HCT116 (cell line): Measurements from ENCODE around the gene CHST1. TPM values are rescaled to one million over a fixed set of nuclear protein-coding genes. Genes with fewer than 3 reads are reported as not detected.

Experiments used
- ATAC-seq: fragments of 200-7000 bp; cut with Tn5 transposase; 2 replicates; pipeline ENCODE4 v1.9.1; 2020; ENCODE audit warnings: mild to moderate bottlenecking, moderate library complexity
- BruUV-seq: library from RNA; stranded (reverse); fragments of 400-500 nt; replicated peaks from 2 replicates; lab custom pipeline; 2021; lab: Mats Ljungman, UMichigan
- CTCF ChIA-PET: fragments of 300-600 bp; sonication (Branson Sonifier 250); formaldehyde crosslinking; loops from one replicate; lab custom pipeline; 2021; ENCODE audit warnings: antibody characterized with exemption; lab: Charles Lee
- POLR2A ChIA-PET: fragments of 300-600, 350-600 bp; sonication (Branson Sonifier 250); formaldehyde crosslinking; loops from one replicate; lab custom pipeline; 2021; ENCODE audit warnings: antibody characterized with exemption; lab: Charles Lee
- RAD21 ChIA-PET, 2 experiments: fragments of 300-600 bp; sonication (Branson Sonifier 250); formaldehyde crosslinking; loops; one replicate each; lab custom pipeline; 2023; ENCODE audit warnings: low total read pairs in 2 of 2; ENCODE audit not compliant: uncharacterized antibody in 2 of 2, unreplicated experiment in 2 of 2, low non-redundant PET in 1 of 2; lab: Charles Lee
- DNase-seq: peaks from one replicate; pipeline ENCODE4 v3.0.0-alpha.2; 2010; ENCODE audit warnings: low read depth, low spot score
- H2AFZ ChIP-seq: fragments of 200-600 bp; shearing (Covaris generic), sonication (generic); 2 replicates; pipeline ENCODE4 v1.6.1; 2017; ENCODE audit warnings: low read depth, mixed run types, mixed read lengths, antibody characterized with exemption, low read length; ENCODE audit not compliant: poor library complexity, severe bottlenecking
- H3K27ac ChIP-seq: 2 replicates; pipeline ENCODE4 v1.5.1; 2012; ENCODE audit warnings: low read depth, low read length
- H3K27me3 ChIP-seq: fragments of 200-600 bp; sonication (generic); 2 replicates; pipeline ENCODE4 v1.6.1; 2016; ENCODE audit warnings: mixed run types, low read length, mixed read lengths; ENCODE audit not compliant: insufficient read depth
- H3K36me3 ChIP-seq, 2 experiments: fragments of 200-500 bp in 1 of 2; fragments of 200-600 bp in 1 of 2; sonication (Bioruptor generic) in 1 of 2; sonication (generic) in 1 of 2; 2 replicates each; pipeline versions ENCODE4 v1.5.1 to v1.6.1; 2014 to 2016; ENCODE audit warnings: low read length in 2 of 2, inconsistent platforms in 1 of 2, mixed read lengths in 1 of 2, mixed run types in 1 of 2; ENCODE audit not compliant: insufficient read depth in 2 of 2, control insufficient read depth in 1 of 2
- H3K4me1 ChIP-seq, 2 experiments: fragments of 200-600 bp in 1 of 2; sonication (generic) in 1 of 2; 2 replicates each; pipeline versions ENCODE4 v1.5.1 to v1.6.1; 2012 to 2017; ENCODE audit warnings: low read length in 2 of 2, inconsistent platforms in 1 of 2, mild to moderate bottlenecking in 1 of 2, mixed read lengths in 1 of 2, mixed run types in 1 of 2, moderate library complexity in 1 of 2; ENCODE audit not compliant: insufficient read depth in 2 of 2, control insufficient read depth in 1 of 2
- H3K4me2 ChIP-seq: fragments of 200-600 bp; sonication (generic); 2 replicates; pipeline ENCODE4 v1.6.1; 2017; ENCODE audit warnings: mixed run types, low read length, mixed read lengths
- H3K4me3 ChIP-seq, 2 experiments: fragments of 200-600 bp in 1 of 2; sonication (generic) in 1 of 2; replicated peaks in 1 of 2; 2 replicates each; pipeline ENCODE4 v1.5.1; 2011 to 2016; ENCODE audit warnings: low read length in 2 of 2, control low read depth in 1 of 2, low read depth in 1 of 2, mild to moderate bottlenecking in 1 of 2, mixed read lengths in 1 of 2, mixed run types in 1 of 2
- H3K79me2 ChIP-seq: fragments of 200-600 bp; sonication (generic); 2 replicates; pipeline ENCODE4 v1.6.1; 2017; ENCODE audit warnings: mild to moderate bottlenecking, mixed run types, low read length, moderate library complexity, mixed read lengths; ENCODE audit not compliant: insufficient read depth
- H3K9ac ChIP-seq: fragments of 200-600 bp; sonication (generic); 2 replicates; pipeline ENCODE4 v1.6.1; 2016; ENCODE audit warnings: low read length, mixed read lengths
- H3K9me2 ChIP-seq: fragments of 200-600 bp; sonication (generic), shearing (Covaris generic); 2 replicates; pipeline ENCODE4 v1.6.1; 2017; ENCODE audit warnings: mixed run types, mild to moderate bottlenecking, moderate library complexity; ENCODE audit not compliant: insufficient read depth
- H3K9me3 ChIP-seq, 2 experiments: fragments of 200-500 bp in 1 of 2; fragments of 200-600 bp in 1 of 2; sonication (Bioruptor generic) in 1 of 2; sonication (generic) in 1 of 2; 2 replicates each; pipeline ENCODE4 v1.6.1; 2014 to 2017; ENCODE audit warnings: low read length in 2 of 2, mixed read lengths in 2 of 2, inconsistent platforms in 1 of 2, low read depth in 1 of 2, mild to moderate bottlenecking in 1 of 2, mixed run types in 1 of 2, moderate library complexity in 1 of 2; ENCODE audit not compliant: control insufficient read depth in 1 of 2, insufficient read depth in 1 of 2
- H4K20me1 ChIP-seq: fragments of 200-600 bp; sonication (generic), shearing (Covaris generic); 2 replicates; pipeline ENCODE4 v1.6.1; 2017; ENCODE audit warnings: mixed run types, mild to moderate bottlenecking, moderate library complexity; ENCODE audit not compliant: insufficient read depth
- CBX3 ChIP-seq: IDR thresholded peaks from 2 replicates; pipeline ENCODE4 v1.6.1; 2012; ENCODE audit warnings: low read depth
- CEBPB ChIP-seq: IDR thresholded peaks from 2 replicates; pipeline ENCODE4 v1.6.1; 2012; ENCODE audit warnings: low read depth
- CTCF ChIP-seq, 3 experiments: fragments of 200-600 bp in 1 of 3; sonication (generic) in 1 of 3; IDR thresholded peaks in 2 of 3; conservative IDR thresholded peaks in 1 of 3; 2 replicates each; pipeline ENCODE4 v1.5.1; 2012 to 2017; ENCODE audit warnings: low read depth in 2 of 3, low read length in 2 of 3, antibody characterized with exemption in 1 of 3, borderline replicate concordance in 1 of 3, control low read depth in 1 of 3, mild to moderate bottlenecking in 1 of 3, mixed read lengths in 1 of 3, mixed run types in 1 of 3, moderate library complexity in 1 of 3; ENCODE audit not compliant: insufficient read depth in 1 of 3
- ELF1 ChIP-seq: IDR thresholded peaks from 2 replicates; pipeline ENCODE4 v1.6.1; 2012; ENCODE audit warnings: low read depth, borderline replicate concordance
- FOSL1 ChIP-seq: IDR thresholded peaks from 2 replicates; pipeline ENCODE4 v1.6.1; 2012; ENCODE audit warnings: low read depth
- POLR2A ChIP-seq: IDR thresholded peaks from 2 replicates; pipeline ENCODE4 v1.7.0; 2011; ENCODE audit warnings: borderline replicate concordance; ENCODE audit not compliant: insufficient read depth, insufficient read length; ENCODE audit errors: extremely low read depth
- POLR2AphosphoS5 ChIP-seq: IDR thresholded peaks from 2 replicates; pipeline ENCODE4 v1.6.1; 2011; ENCODE audit warnings: mild to moderate bottlenecking, low read depth, low read length, moderate library complexity
- RAD21 ChIP-seq: IDR thresholded peaks from 2 replicates; pipeline ENCODE4 v1.6.1; 2012; ENCODE audit warnings: low read depth, mild to moderate bottlenecking
- REST ChIP-seq: IDR thresholded peaks from 2 replicates; pipeline ENCODE4 v1.6.1; 2012; ENCODE audit warnings: low read depth
- TCF7L2 ChIP-seq: IDR thresholded peaks from 2 replicates; pipeline ENCODE4 v1.7.0; 2011; ENCODE audit warnings: borderline replicate concordance, inconsistent platforms; ENCODE audit not compliant: insufficient read depth, insufficient read length; ENCODE audit errors: extremely low read depth
- YY1 ChIP-seq: IDR thresholded peaks from 2 replicates; pipeline ENCODE4 v1.6.1; 2011; ENCODE audit warnings: low read length, low read depth, moderate library complexity, mild to moderate bottlenecking; ENCODE audit not compliant: insufficient replicate concordance; ENCODE audit errors: extremely low read depth
- ZBTB33 ChIP-seq: IDR thresholded peaks from 2 replicates; pipeline ENCODE4 v1.6.1; 2011; ENCODE audit warnings: mild to moderate bottlenecking, low read length, moderate library complexity; ENCODE audit not compliant: insufficient replicate concordance; ENCODE audit errors: extremely low read depth
- ZNF274 ChIP-seq: fragments of 200-500 bp; sonication (Bioruptor generic); IDR thresholded peaks from 2 replicates; pipeline ENCODE4 v1.6.1; 2014; ENCODE audit warnings: mild to moderate bottlenecking, low read depth, low read length, inconsistent platforms
- intact Hi-C: fragments of 100-400 bp; cut with micrococcal nuclease; formaldehyde crosslinking; loops from 2 replicates; pipeline ENCODE4 v1.10.0; 2022
- total RNA-seq: library from RNA; stranded (reverse); gene quantifications from one replicate; pipeline ENCODE4 v1.2.1, GENCODE V29; 2021; ENCODE audit not compliant: unreplicated experiment
- TF ChIP-seq, protein P1 (sequence below): IDR thresholded peaks from 2 replicates; pipeline ENCODE4 v1.6.1; 2012

The CHST1 gene
- total RNA-seq, 1 experiment from 2014 or later = 0.69 TPM

GRCh38 chr11:45710561-45710960 is 45.1 kb upstream of the CHST1 start:
- Histone ChIP-seq H3K9ac (no peak overlapping the region), H3K36me3 (no peaks in the 10 kb centered on the region)
- no peak for TF ChIP-seq ELF1
- TF ChIP-seq CBX3 = no peak
- no peak for TF ChIP-seq REST
- TF ChIP-seq POLR2A = no peak
- no peak for TF ChIP-seq TCF7L2
- TF ChIP-seq RAD21 = no peak
- no peak for TF ChIP-seq CTCF (IDR thresholded peaks at IDR 0.05 in 2 of 3, conservative IDR thresholded peaks at IDR 0.05 in 1 of 3; ENCODE audit: borderline replicate concordance in 1 of 3, insufficient read depth in 1 of 3, low read depth in 2 of 3, low read length in 2 of 3)
- no peak for TF ChIP-seq ZNF274
- TF ChIP-seq, protein P1, sequence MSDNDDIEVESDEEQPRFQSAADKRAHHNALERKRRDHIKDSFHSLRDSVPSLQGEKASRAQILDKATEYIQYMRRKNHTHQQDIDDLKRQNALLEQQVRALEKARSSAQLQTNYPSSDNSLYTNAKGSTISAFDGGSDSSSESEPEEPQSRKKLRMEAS = no peak
- no peak for TF ChIP-seq FOSL1
- TF ChIP-seq POLR2AphosphoS5 = no peak
- TF ChIP-seq ZBTB33 = no peak
- TF ChIP-seq YY1 = no peak
- no peak for TF ChIP-seq CEBPB
- TF ChIP-seq, all 23 proteins: peak for 0
- no peaks in the 10 kb centered on the region for H4K20me1 ChIP-seq
- no peak overlapping the region for H3K27ac ChIP-seq
- H3K4me3 ChIP-seq = no peak overlapping the region
- no peaks in the 10 kb centered on the region for H3K79me2 ChIP-seq
- DNase-seq = no peak
- BruUV-seq = no TSS peak
- intact Hi-C loops = no loop called here
- H3K9me2 ChIP-seq = no peaks in the 10 kb centered on the region
- ChIA-PET RAD21 (no interaction called here), CTCF (no interaction called here), POLR2A (no interaction called here)
- H3K4me1 ChIP-seq = no peaks in the 10 kb centered on the region
- H3K27me3 ChIP-seq = peaks cover 97% of the 10 kb centered on the region
- H3K9me3 ChIP-seq = no peaks in the 10 kb centered on the region
- no peak overlapping the region for H3K4me2 ChIP-seq
- H2AFZ ChIP-seq = no peak overlapping the region
- ATAC-seq = no peak
